HG02870 (cell line): ENCODE data around the gene TJAP1.
A peak's percentile ranks its signal among the peaks of the same experiment; 100 is the strongest.
"Not testable (repeated sequence)": the region's sequence is repeated elsewhere in the genome, so short reads cannot be mapped to it uniquely, and the experiment has no call there.

Experiments used
- ATAC-seq: cut with Tn5 transposase; IDR thresholded peaks from one replicate; pipeline ENCODE4 v1.9.1; 2021; ENCODE audit warnings: mild to moderate bottlenecking, moderate library complexity; ENCODE audit not compliant: unreplicated experiment

TJAP1 gene

GRCh38 chr6:43523284-43523683, 45.9 kb downstream of the TJAP1 start:
- ATAC-seq = no peak

DNA sequence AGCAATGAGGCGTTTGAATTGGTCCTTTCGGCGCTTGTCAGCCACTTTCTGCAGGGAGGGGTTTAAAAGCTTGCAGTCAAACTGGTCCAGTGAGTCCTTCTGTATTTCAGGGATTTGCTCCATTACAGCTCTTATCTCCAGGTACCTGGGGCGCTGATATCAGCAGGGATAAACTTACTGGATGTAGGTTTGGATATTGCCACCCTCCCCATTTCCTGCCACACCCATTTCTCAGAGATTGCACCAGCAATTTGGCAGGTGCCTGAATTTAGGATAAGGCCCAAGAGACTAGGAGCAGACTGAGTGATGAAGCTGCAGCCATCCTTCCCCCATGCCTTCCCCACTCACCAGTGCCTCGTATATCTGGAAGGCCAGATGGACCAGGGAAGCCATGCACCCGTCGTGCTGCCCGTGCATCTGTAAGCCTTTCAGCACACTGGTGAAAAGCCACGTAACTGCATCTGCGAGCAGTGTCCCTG, 47.2 kb downstream of the TJAP1 start:
- ATAC-seq = no peak

DNA sequence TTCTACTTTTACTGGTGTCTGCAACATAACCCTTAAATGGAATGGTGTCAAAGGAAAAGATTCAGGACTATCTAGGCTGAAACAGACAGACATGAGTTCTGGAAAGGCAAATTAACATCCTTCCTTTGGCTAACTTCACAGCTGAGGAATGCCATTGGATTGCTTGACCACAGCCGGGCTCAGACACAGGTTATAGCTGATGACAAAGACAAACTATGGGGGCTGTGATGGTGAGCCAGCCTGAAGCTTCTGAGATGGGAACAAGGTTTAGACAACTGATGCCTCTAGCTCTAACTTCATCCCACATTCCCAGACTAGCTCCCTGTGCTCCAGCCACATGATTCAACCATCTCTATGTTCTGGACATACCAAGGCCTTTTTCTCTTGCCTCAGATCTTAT, 54.8 kb downstream of the TJAP1 start:
- ATAC-seq = no peak

GRCh38 chr6:43538986-43539385, 61.6 kb downstream of the TJAP1 start:
- not testable (repeated sequence) for ATAC-seq

GRCh38 chr6:43539409-43539808, 62.0 kb downstream of the TJAP1 start:
- not testable (repeated sequence) for ATAC-seq

GRCh38 chr6:43540507-43540906, 63.1 kb downstream of the TJAP1 start:
- ATAC-seq = no peak

DNA sequence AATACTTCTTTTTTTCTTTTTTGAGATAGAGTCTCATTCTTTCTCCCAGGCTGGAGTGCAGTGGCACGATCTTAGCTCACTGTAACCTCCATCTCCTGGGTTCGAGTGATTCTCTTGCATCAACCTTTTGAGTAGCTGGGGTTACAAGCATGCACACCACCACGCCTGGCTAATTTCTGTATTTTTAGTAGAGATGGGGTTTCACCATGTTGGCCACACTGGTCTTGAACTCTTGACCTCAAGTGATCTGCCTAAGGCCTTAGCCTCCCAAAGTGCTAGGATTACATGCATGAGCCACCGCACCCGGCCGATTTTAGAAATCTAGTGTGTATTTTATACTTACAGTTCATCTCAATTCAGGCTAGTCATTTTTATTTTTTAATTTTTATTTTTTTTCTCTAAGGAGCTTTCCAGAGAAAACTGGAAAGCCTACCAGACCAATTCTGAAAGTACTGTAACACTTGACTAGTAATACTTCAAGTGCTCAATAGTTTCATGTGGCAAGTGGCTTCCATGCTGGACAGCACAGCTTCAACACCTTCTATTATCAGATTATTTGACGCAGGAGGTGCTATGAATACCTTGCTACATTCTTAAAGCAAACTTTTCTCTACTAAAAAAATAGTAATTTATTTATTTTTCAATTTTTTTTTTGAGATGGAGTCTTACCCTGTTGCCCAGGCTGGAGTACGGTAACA, 64.6 kb downstream of the TJAP1 start:
- peak; percentile 58 for ATAC-seq

DNA sequence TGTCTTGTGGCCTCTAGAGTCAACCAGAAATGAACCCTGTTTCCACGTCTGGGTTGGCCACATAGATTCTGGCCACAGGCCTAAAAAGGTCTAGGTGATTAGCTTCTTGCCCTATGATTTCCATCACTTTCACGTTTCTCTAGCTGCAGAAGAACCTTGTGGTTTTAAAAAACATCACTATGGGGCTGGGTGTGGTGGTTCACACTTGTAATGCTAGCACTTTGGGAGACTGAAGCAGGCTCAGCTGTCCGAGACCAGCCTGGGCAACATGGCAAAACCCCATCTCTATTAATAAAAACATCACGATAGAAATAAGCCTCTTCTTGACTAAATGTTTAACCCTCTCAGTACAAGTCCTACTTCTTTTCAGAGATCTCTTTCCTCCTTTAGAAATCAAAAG, 67.1 kb downstream of the TJAP1 start:
- ATAC-seq = no peak

DNA sequence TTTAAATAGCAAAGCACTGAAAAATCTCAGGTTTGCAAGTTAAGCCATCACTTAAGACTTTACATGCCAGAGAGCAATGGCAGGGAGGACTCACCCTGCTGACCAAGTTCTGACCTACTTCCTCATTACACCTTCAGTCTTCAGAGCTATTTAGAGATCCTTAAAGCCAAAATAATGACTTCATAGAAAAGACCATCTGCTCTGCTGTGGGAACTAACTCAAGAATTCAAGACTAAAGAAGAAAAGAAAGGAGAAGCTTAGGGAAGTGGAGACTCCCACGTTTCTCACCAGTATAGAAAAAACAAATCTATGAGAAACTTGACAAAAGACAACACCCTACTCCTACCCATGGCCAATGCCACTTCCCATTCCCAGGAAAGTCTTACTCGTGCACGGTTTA, 69.9 kb downstream of the TJAP1 start:
- no peak for ATAC-seq
